RCC 7860 (cell line): ENCODE results near the gene SDF4.

Experiments
- DNase-seq: peaks from one replicate; pipeline ENCODE4 v3.0.0-alpha.2; 2015; ENCODE audit warnings: low spot score
- FAIRE-seq: peaks from 2 replicates; lab custom pipeline; 2012; peaks lifted over from hg19 to GRCh38; lab: Jason Lieb, UNC

Gene SDF4

DNA sequence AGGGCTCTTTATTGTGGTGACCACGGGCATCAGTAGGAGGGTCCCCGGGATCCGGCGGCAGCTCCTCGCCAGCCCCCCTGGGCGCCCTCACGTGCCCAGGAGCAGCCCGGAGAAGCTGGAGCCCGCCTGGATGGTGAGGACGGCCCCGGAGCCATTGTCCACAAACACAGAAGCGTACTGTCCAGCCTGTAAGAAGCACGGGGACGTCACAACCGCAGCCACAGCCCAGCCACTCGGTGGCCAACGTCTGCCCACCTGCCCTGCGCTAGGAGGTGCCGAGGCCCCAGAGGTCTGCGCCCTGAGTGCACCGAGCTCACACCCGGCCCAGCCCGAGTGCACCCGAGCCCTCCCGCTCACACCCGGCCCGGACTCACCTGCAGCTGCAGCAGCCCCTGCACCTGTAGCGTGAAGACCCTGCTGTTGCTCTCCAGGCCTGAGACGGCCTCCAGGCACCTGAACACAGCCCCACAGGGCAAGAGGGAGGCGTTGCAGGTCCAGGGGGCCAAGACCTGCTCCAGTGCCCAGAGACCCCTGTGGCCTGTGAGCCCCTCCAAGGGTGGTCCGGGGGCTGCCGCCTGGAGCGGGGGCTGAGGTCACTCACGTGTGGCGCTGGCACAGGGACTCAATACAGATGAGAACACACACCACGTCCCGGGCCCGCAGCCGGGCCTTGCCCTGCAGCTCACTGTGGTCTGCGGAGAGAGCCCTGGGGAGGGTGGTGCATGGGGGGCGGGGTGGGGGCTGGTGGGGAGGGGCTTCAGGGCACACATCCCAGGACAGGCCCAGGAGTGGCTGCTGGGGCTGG lies 10.9 kb upstream of the SDF4 start:
- FAIRE-seq: no peak
- DNase-seq: no peak

DNA sequence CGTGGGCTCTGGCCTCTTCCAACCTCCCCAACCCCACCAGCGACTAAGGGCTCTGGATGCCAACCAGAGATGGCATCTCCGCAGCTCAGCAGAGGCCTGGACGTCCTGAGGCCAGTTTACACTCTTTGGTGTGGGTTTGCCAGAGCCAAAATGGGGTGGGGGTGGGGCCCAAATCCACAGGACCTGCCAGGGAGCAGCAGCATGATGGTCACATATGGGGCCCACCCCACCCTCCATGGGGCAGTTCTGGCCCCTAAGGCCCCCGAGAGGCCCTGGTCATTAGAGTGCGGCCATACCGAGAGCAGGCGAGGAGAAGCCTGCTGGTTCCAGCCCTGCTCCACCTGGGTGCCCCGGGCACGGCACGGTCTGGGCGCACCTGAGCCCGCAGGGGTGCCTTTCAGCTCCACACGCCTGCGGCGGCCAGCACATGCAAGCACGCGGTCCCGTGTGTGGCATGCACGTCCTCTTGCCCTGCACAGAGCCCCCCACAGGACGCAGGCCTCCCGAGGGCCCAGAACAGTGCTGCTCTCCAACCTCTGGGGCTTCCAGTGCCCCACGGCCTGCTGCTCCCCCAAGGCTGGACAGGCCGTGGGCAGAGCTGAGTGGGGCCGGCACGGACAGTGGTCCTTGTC lies 9.9 kb upstream of the SDF4 start:
- DNase-seq (no peak), FAIRE-seq (no peak)

DNA sequence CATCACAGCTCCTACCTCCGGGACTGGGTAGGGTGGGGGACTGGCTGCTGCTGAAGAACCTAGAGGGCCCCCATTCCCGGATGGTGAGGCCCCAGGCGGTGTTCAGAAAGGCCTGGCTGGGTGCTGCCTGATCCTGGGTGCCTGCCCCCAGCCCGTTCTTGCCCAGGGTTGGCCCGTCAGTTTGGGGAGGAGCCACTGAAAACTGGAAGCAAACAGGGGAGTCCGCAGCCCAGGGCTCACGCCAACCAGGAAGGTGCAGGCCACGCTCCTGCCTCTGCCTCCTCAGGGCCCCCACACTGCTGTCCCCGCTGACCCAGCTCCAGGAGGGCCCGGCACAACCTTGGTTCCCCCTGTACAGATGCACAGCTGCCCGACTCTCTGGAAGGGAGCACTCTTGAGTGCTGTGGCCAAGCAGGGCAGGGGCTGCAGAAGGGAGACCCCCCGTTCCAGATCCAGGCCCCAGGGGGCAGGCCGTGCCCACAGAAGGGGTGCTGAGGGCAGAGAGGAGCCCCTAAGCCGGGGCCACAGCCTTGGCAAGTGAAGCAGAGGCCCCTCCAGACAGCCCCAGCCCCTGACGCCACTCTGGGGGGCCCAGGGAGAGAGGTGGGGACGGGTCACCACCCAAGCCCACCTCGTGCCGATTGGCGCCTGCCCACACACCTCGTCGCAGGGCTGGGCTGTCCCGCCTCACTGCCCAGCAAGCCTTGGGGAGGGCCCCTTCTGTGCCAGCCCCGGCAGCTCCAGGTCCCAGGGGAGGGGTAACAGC lies 9.2 kb upstream of the SDF4 start:
- no peak for DNase-seq
- FAIRE-seq: no peak

DNA sequence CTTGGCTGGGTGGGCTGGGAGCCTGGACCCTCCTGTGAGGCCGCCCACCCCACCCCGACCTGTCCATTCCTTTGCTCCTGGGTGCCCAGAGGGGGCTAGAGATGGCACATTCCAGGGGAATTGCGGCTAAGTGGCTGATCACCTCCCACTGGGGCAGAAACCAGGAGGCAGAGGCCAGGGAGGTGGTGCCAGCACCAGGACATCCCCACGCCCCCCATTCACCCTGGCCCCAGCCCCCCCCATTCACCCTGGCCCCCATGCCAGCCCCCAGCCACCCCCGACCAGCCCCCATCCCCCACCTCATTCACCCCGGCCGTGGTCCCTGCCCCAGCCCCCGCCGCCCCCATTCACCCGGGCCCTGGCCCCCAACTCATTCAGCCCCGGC lies 8.5 kb upstream of the SDF4 start:
- no peak for FAIRE-seq
- DNase-seq: no peak

DNA sequence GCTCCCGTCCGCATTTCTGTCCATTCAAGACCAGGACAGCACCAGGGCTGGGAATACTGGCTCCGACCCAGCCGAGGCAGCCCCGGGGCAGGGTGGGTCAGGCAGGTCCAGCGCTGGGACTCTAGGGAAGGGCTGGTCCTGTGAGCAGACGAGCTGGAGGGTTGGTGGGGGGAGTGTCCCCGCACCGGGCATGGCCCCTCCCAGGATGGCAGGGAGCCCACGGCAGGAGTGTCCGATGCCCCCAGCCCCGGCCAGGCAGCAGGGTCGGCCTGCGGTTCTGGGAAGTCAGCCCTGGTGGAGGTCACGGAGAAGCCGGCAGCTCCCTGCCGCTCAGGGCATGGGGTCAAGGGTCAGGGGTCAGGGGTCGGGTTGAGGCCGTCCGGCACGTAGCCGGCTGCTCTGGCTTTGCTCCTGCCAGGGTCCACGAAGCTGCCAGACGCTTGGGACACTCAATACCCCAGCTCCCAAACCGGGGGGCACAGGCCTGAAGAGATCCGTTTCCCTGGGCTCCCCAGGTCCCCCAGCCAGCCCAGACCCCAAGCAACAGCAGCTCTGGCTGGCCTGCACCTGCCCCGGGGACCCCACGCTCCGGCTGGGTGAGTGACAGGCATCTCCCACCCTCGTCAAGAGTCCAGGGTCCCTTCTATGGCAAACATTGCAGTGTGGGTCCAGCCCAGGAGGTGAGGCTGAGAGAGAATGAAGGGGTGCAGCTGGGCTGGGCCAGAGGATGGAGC lies 8.0 kb upstream of the SDF4 start:
- DNase-seq (no peak), FAIRE-seq (no peak)

DNA sequence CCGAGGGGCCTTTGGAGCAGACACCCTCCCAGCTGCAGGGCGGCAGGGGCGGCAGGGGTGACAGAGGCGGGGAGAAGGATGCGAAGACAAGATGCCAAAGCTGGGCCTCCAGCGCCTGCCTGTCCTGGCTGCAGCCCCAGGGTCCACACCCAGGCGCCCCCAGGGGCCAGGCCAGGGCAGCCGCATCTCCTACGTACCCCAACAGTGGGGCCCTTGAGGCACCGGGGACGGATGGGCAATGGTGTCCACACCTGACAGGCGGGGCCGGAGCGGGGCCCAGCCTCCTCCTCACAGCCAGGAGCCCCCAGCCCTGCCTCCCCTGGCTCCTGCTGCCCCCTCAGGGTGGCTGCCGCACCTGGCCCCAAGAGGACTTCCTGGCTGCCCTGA lies 7.4 kb upstream of the SDF4 start:
- FAIRE-seq (no peak), DNase-seq (no peak)

GRCh38 chr1:1238702-1239178 lies 6.9 kb upstream of the SDF4 start:
- FAIRE-seq (no peak), DNase-seq (no peak)

GRCh38 chr1:1237874-1238701 lies 6.3 kb upstream of the SDF4 start:
- DNase-seq: no peak
- no peak for FAIRE-seq

DNA sequence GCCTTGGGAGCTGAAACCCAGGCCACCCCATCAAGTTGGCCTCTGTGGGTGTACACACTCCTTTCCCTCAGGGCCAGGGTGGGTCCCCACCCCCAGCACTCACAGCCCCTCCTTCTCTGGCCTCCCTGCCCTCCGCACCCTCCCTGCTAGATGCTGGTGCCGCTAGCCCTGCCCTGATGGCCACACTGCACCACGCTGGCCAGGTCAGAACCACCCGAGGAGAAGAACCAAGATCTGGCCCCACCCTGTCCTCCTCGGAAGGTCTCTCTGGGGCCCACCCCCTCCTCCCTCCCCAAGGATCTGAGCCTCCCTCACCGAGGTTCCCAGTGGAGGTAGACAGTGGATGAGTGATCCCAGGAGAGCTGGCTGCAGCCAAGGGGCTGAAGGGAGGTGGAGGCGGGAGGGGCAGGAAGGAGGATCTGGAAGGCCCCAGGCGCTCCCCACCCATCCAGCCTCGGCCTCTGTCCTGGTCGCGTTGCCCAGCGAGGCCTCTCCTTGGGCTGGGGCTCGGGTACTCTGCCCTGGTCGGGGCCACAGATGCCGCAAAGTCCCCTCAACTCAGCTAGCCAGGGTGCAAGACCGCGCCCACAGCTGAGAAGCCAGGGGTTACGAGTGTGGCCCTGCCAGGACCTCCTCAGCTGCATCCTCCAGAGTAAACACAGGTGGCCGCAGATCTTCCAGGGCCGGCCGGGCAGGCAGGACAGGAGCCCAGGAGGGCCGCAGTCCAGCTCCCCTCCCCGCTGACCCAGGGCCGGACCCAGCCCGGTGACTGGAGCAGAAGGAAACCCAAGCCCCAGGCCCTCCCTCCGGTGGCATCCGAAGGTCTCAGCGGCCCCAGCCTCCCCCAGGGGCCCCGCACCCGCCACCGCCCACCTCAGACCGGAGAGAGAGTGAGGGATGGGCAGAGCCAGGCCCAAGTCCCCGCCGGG lies 5.4 kb upstream of the SDF4 start:
- FAIRE-seq (no peak), DNase-seq (no peak)

DNA sequence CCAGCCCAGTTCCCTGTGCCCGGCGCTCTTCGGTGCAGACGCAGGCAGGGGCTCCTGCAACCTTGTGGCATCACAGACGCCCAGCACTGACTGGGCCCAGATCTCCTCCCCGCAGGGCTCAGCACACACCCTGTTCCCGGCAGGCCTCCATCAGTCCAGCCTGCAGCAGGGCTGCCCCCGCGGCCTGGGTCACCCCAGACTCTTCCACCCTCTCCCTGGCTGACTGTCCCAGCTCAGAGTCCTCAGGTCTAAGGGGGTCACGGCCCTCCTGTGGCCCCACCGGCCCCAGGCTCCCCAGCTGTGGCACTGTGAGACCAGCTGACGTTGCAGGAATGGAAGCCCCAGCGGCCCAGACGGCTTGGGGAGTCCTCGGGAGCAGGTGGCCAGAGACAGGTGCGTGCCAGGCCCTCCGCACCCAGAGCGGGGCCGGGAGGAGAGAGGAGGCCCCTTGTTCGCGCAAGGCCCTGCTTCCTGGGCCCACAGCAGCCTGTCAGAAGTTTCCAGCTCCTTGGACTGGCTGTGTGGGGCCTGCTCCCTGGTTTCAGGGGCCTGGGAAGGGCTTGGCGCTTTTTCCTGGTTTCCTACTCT lies 4.5 kb upstream of the SDF4 start:
- FAIRE-seq (no peak), DNase-seq (no peak)

GRCh38 chr1:1235016-1235744 lies 3.4 kb upstream of the SDF4 start:
- no peak for DNase-seq
- no peak for FAIRE-seq

DNA sequence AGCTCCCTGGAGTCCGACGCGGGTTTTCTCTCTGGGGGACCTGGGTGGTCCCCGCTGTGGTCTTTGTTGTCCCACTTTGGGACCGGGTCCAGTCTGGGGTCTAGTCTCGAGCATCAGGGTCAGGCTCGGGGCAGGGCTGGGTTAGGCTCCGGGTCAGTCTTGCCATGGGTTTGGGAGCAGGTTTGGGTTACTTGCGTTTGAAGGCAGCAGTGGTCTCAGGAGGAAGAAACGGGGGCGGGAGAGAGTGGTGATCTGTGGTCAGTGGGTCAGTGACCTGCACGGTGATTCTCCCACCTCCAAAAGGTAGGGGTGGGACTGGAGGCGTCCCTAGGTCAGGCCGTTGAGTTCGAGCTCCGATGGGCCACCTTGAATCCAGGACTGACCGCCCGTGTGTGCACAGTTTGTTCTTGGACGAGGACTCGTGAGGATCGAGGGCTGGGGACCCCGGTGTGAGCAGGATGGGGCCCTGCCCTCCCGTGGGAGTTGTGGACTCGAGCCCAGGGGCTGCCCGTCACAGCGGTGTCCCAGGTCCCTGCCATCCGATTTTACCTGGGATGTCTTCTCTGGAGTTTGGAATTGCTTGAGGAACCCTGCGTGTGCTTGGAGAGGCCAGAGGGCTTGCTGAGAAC lies 2.5 kb upstream of the SDF4 start:
- DNase-seq: no peak
- no peak for FAIRE-seq

GRCh38 chr1:1233567-1233892 lies 1.7 kb upstream of the SDF4 start:
- FAIRE-seq (no peak), DNase-seq (no peak)

- FAIRE-seq: no peak
These were observed 1.2 kb upstream of the SDF4 start for GRCh38 chr1:1232796-1233566.

DNA sequence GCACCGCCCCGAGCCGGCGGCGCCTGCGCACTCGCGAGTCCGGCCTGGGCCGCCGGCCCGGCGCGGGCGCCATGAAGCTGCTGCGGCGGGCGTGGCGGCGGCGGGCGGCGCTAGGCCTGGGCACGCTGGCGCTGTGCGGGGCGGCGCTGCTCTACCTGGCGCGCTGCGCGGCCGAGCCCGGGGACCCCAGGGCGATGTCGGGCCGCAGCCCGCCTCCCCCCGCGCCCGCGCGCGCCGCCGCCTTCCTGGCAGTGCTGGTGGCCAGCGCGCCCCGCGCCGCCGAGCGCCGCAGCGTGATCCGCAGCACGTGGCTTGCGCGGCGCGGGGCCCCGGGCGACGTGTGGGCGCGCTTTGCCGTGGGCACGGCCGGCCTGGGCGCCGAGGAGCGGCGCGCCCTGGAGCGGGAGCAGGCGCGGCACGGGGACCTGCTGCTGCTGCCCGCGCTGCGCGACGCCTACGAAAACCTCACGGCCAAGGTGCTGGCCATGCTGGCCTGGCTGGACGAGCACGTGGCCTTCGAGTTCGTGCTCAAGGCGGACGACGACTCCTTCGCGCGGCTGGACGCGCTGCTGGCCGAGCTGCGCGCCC lies 501 bp upstream of the SDF4 start, which contains the start of gene B3GALT6:
B3GALT6 (plus strand) TSS at position 30 of the 588 bp plus-strand sequence; CDS start at position 72, 42 bp downstream.
- FAIRE-seq: no peak
- no peak for DNase-seq

More at GRCh38 chr1:1232796-1233566, 1.2 kb upstream of the SDF4 start:
- DNase-seq: no peak

GRCh38 chr1:1230656-1231399 lies 973 bp downstream of the SDF4 start:
- DNase-seq: peak; percentile 71
- FAIRE-seq: peak; percentile 70
